SK-N-SH (cell line): ENCODE results near the gene HSPA1L. TPM values are rescaled to one million over a fixed set of nuclear protein-coding genes. Genes with fewer than 3 reads are reported as not detected.

Source experiments
- CTCF ChIA-PET: fragments of 300-600, 350-600 bp; formaldehyde crosslinking; extraction: SDS; loops from one replicate; lab custom pipeline; 2021; lab: Yijun Ruan, JAX
- POLR2A ChIA-PET: fragments of 350-600 bp; sonication (Branson Sonifier 250); formaldehyde crosslinking; extraction: SDS; loops from one replicate; lab custom pipeline; 2020; ENCODE audit warnings: antibody characterized with exemption, inconsistent platforms; lab: Yijun Ruan, JAX
- DNase-seq: peaks from one replicate; pipeline ENCODE4 v3.0.0; 2012
- H2AFZ ChIP-seq: fragments of 200-600 bp; sonication (generic); 2 replicates; pipeline ENCODE4 v1.8.1; 2016; ENCODE audit warnings: antibody characterized with exemption, mild to moderate bottlenecking, low read depth
- H3F3A ChIP-seq: fragments of 200-600 bp; sonication (generic); replicated peaks from 2 replicates; pipeline ENCODE3; 2016; ENCODE audit warnings: antibody characterized with exemption, mild to moderate bottlenecking; ENCODE audit not compliant: insufficient read depth
- H3K27ac ChIP-seq, 2 experiments: fragments of 200-500 bp in 1 of 2; fragments of 200-600 bp in 1 of 2; sonication (Bioruptor generic) in 1 of 2; sonication (generic), shearing (Covaris generic) in 1 of 2; 2 replicates each; pipeline versions ENCODE4 v1.5.1 to v1.6.1; 2014 to 2016; ENCODE audit warnings: low read depth in 2 of 2, inconsistent platforms in 1 of 2, low read length in 1 of 2, mild to moderate bottlenecking in 1 of 2, mixed read lengths in 1 of 2
- H3K27me3 ChIP-seq: fragments of 200-600 bp; sonication (generic), shearing (Covaris generic); 2 replicates; pipeline ENCODE4 v1.6.1; 2016; ENCODE audit warnings: mixed run types; ENCODE audit not compliant: insufficient read depth
- H3K36me3 ChIP-seq, 2 experiments: fragments of 200-500 bp in 1 of 2; fragments of 200-600 bp in 1 of 2; sonication (Bioruptor generic) in 1 of 2; sonication (generic) in 1 of 2; replicated peaks in 1 of 2; 2 replicates each; pipeline versions ENCODE3 to v1.5.1; 2014 to 2016; ENCODE audit warnings: low read length in 1 of 2, mild to moderate bottlenecking in 1 of 2; ENCODE audit not compliant: insufficient read depth in 2 of 2, control insufficient read depth in 1 of 2
- H3K4me1 ChIP-seq, 2 experiments: fragments of 200-500 bp in 1 of 2; fragments of 200-600 bp in 1 of 2; sonication (Bioruptor generic) in 1 of 2; sonication (generic), shearing (Covaris generic) in 1 of 2; 2 replicates each; pipeline versions ENCODE4 v1.5.1 to v1.6.1; 2014 to 2016; ENCODE audit warnings: low read depth in 1 of 2, low read length in 1 of 2, mixed run types in 1 of 2; ENCODE audit not compliant: insufficient read depth in 2 of 2, control insufficient read depth in 1 of 2
- H3K4me2 ChIP-seq: fragments of 200-600 bp; sonication (generic), shearing (Covaris generic); 2 replicates; pipeline ENCODE4 v1.6.1; 2017; ENCODE audit warnings: mixed run types
- H3K4me3 ChIP-seq, 2 experiments: fragments of 200-500 bp in 1 of 2; fragments of 200-600 bp in 1 of 2; sonication (Bioruptor generic) in 1 of 2; sonication (generic), shearing (Covaris generic) in 1 of 2; 2 replicates each; pipeline versions ENCODE4 v1.5.1 to v1.8.1; 2014 to 2016; ENCODE audit warnings: low read depth in 2 of 2, inconsistent platforms in 1 of 2, low read length in 1 of 2, mild to moderate bottlenecking in 1 of 2, mixed read lengths in 1 of 2, moderate library complexity in 1 of 2
- H3K79me2 ChIP-seq: fragments of 200-600 bp; sonication (generic); 2 replicates; pipeline ENCODE4 v1.8.1; 2017; ENCODE audit warnings: mild to moderate bottlenecking; ENCODE audit not compliant: insufficient read depth
- H3K9ac ChIP-seq: fragments of 200-600 bp; sonication (generic); 2 replicates; pipeline ENCODE4 v1.6.1; 2017; ENCODE audit warnings: mixed run types
- H3K9me2 ChIP-seq: fragments of 200-600 bp; sonication (generic); 2 replicates; pipeline ENCODE4 v1.6.1; 2017; ENCODE audit warnings: mixed run types
- H3K9me3 ChIP-seq: fragments of 200-600 bp; sonication (generic); 2 replicates; pipeline ENCODE4 v1.6.1; 2017; ENCODE audit warnings: mixed run types, mild to moderate bottlenecking, moderate library complexity
- H4K20me1 ChIP-seq: fragments of 200-600 bp; sonication (generic); 2 replicates; pipeline ENCODE4 v1.6.1; 2017; ENCODE audit warnings: mild to moderate bottlenecking, mixed run types; ENCODE audit not compliant: insufficient read depth
- ELF1 ChIP-seq: IDR thresholded peaks from 2 replicates; pipeline ENCODE4 v1.4.0; 2012
- FOXJ3 ChIP-seq: sonication (generic); formaldehyde crosslinking; IDR thresholded peaks from 2 replicates; pipeline ENCODE4 v1.5.1; 2020; ENCODE audit warnings: mild to moderate bottlenecking, missing genetic modification reagents
- GATA2 ChIP-seq: sonication (generic); formaldehyde crosslinking; IDR thresholded peaks from 2 replicates; pipeline ENCODE4 v1.5.0; 2020; ENCODE audit warnings: mild to moderate bottlenecking, missing genetic modification reagents
- JUND ChIP-seq: IDR thresholded peaks from 2 replicates; pipeline ENCODE4 v1.4.0; 2012
- NRF1 ChIP-seq: IDR thresholded peaks from 2 replicates; pipeline ENCODE4 v1.6.1; 2012; ENCODE audit warnings: low read depth, mild to moderate bottlenecking, low read length
- POLR2AphosphoS5 ChIP-seq: IDR thresholded peaks from 2 replicates; pipeline ENCODE4 v1.6.1; 2012; ENCODE audit warnings: low read depth, low read length
- REST ChIP-seq: IDR thresholded peaks from 2 replicates; pipeline ENCODE4 v1.6.1; 2012; ENCODE audit warnings: mild to moderate bottlenecking, low read depth, low read length, moderate library complexity
- SIN3A ChIP-seq: IDR thresholded peaks from 2 replicates; pipeline ENCODE4 v1.6.1; 2012; ENCODE audit warnings: low read depth, mild to moderate bottlenecking, low read length, moderate library complexity, borderline replicate concordance
- SMC3 ChIP-seq: IDR thresholded peaks from 2 replicates; pipeline ENCODE4 v1.6.1; 2012; ENCODE audit warnings: low read depth, low read length, improper control_type of control experiment
- TAF1 ChIP-seq: IDR thresholded peaks from 2 replicates; pipeline ENCODE4 v1.6.1; 2012; ENCODE audit warnings: low read depth, mild to moderate bottlenecking, low read length, moderate library complexity, borderline replicate concordance
- TEAD4 ChIP-seq: IDR thresholded peaks from 2 replicates; pipeline ENCODE4 v1.4.0; 2012; ENCODE audit warnings: mild to moderate bottlenecking, borderline replicate concordance; ENCODE audit not compliant: insufficient read depth
- WGBS: methylation state at CpG from one replicate; pipeline ENCODE4 v1.1.6; 2017; ENCODE audit warnings: low lambda C conversion rate; 5-methylcytosine and 5-hydroxymethylcytosine counted together
- polyA plus RNA-seq, 3 experiments: library from polyadenylated mRNA; depleted of rRNA; stranded (reverse); fragments of >200 nt; gene quantifications; 2 replicates each; pipeline ENCODE4 v1.2.3, GENCODE V29; 2012
- TF ChIP-seq, protein P1 (sequence below): fragments of 150-350 bp; IDR thresholded peaks from 2 replicates; pipeline ENCODE4 v1.6.1; 2016; ENCODE audit warnings: mild to moderate bottlenecking, low read depth, low read length

The HSPA1L gene
- polyA plus RNA-seq, 1 of the 3 experiments (the other 2 are of a cell fraction): 0.69 TPM

DNA sequence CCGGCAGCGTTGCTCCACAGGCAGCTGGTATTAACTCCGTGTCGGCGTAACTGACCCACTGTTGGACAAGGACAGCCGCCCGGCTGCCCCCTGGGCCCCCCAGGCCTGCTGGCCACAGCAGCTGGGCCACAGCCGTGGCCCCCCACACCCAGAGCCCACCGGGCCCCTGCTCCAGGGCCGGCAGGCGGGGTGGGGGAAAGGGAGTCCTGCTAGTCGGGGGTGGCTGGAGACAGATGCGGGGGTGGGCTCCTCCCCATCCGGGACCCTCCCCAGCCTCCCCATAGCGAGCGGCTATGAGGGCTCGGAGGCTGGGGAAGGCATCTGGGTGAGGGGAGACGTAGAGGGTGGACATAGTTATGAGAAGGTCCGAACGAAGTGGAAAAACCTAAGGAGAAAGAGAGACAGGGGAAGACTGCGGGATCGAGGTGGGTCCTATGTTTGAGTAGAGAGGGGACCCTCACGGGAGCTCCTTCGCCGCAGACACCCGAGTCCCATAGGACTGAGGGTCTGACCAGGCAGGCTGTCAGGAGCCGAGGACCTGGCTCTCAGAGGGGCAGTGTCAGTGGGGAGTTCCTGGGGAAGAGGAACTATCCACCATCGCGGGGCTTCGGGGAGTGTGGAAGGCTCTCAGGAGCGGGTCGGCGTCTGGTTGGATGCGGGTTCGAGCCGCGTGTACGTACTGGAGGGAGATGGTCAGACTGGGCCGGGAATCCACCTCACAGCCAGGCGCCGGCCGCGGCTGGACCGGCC lies 20.0 kb downstream of the HSPA1L start:
- Histone ChIP-seq H3K27ac (peak overlapping the region; percentile 72 to 96), H3K9me2 (no peaks in the 10 kb centered on the region), H3K4me1 (peaks cover 3 to 12% of the 10 kb centered on the region in 2 experiments; a peak in 3 of 4 replicates), H3K27me3 (no peaks in the 10 kb centered on the region), H4K20me1 (no peaks in the 10 kb centered on the region), H3K9me3 (no peaks in the 10 kb centered on the region), H3K36me3 (peaks cover 16 to 23% of the 10 kb centered on the region in 2 experiments), H3K4me2 (peak overlapping the region; percentile 99), H3F3A (peaks cover 23% of the 10 kb centered on the region), H2AFZ (peak overlapping the region; percentile 45; the same call in 1 of the 2 replicates), H3K9ac (peak overlapping the region; percentile 84), H3K4me3 (peak overlapping the region; percentile 80 to 82), H3K79me2 (peaks cover 37% of the 10 kb centered on the region)
- DNase-seq: peak; percentile 80
- POLR2A ChIA-PET: interaction anchor here (0.8 to 1.8 kb wide), 11 partner anchors 12 to 1177 kb away, joined by 3 to 24 read pairs (median 3); partner anchors contain the start of genes ABHD16A, CLIC1, DDX39B and HSPA1A
- TF ChIP-seq, protein P1, sequence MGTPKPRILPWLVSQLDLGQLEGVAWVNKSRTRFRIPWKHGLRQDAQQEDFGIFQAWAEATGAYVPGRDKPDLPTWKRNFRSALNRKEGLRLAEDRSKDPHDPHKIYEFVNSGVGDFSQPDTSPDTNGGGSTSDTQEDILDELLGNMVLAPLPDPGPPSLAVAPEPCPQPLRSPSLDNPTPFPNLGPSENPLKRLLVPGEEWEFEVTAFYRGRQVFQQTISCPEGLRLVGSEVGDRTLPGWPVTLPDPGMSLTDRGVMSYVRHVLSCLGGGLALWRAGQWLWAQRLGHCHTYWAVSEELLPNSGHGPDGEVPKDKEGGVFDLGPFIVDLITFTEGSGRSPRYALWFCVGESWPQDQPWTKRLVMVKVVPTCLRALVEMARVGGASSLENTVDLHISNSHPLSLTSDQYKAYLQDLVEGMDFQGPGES: no peak
- TF ChIP-seq NRF1: no peak
- TF ChIP-seq TEAD4: no peak
- TF ChIP-seq ELF1: no peak
- TF ChIP-seq FOXJ3 (CRISPR knock-in tag): no peak
- TF ChIP-seq POLR2AphosphoS5: no peak
- no peak for TF ChIP-seq REST
- no peak for TF ChIP-seq SMC3
- no peak for TF ChIP-seq JUND
- TF ChIP-seq GATA2 (CRISPR knock-in tag): no peak
- no peak for TF ChIP-seq SIN3A
- no peak for TF ChIP-seq TAF1
- 2% methylated on average over 29 of the region's 44 CpGs for whole genome bisulfite sequencing
- CTCF ChIA-PET: interaction anchor here (0.8 to 3.0 kb wide), 13 partner anchors 9 to 249 kb away, joined by 3 to 37 read pairs (median 7); partner anchors contain the start of genes ATP6V1G2, DDAH2, HSPA1A and HSPA1L
